K562 (cell line): ENCODE results near the gene PIK3CA. TPM values are rescaled to one million over a fixed set of nuclear protein-coding genes. Genes with fewer than 3 reads are reported as not detected.
A peak's percentile ranks its signal among the peaks of the same experiment; 100 is the strongest.

Experiments
- ARID1B ChIP-seq: fragments of 450-650 bp; IDR thresholded peaks from 2 replicates; pipeline ENCODE4 v1.6.1; 2016; ENCODE audit warnings: antibody characterized with exemption, mild to moderate bottlenecking, inconsistent platforms
- CHD4 ChIP-seq: fragments of 200-600 bp; sonication (generic); IDR thresholded peaks from 3 replicates; pipeline ENCODE4 v1.6.1; 2012; ENCODE audit warnings: low read depth, mild to moderate bottlenecking, mixed read lengths, low read length, inconsistent platforms; ENCODE audit not compliant: insufficient read depth, insufficient replicate concordance, poor library complexity, severe bottlenecking
- ELF2 ChIP-seq: fragments of 250-450 bp; sonication (Bioruptor Pico); IDR thresholded peaks from 2 replicates; pipeline ENCODE4 v1.5.0; 2021; ENCODE audit warnings: mild to moderate bottlenecking
- GABPB2 ChIP-seq: fragments of 250-450 bp; sonication (Bioruptor Pico); conservative IDR thresholded peaks from 2 replicates; pipeline ENCODE4 v1.5.1; 2021; ENCODE audit warnings: mild to moderate bottlenecking
- GTF2E2 ChIP-seq: fragments of 200-800 bp; sonication (Bioruptor generic); IDR thresholded peaks from 2 replicates; pipeline ENCODE4 v1.6.1; 2016; ENCODE audit warnings: missing genetic modification characterization, missing compliant biosample characterization
- HCFC1 ChIP-seq: IDR thresholded peaks from 2 replicates; pipeline ENCODE4 v1.6.1; 2012; ENCODE audit warnings: low read depth, low read length, improper control_type of control experiment
- HNRNPLL ChIP-seq: fragments of 200-400 bp; formaldehyde crosslinking; IDR thresholded peaks from 2 replicates; pipeline ENCODE4 v1.6.1; 2017; ENCODE audit warnings: low read length, low read depth, mild to moderate bottlenecking; ENCODE audit not compliant: poor library complexity, severe bottlenecking
- MTA1 ChIP-seq: fragments of 450-650 bp; IDR thresholded peaks from 2 replicates; pipeline ENCODE4 v1.6.1; 2017; ENCODE audit warnings: borderline replicate concordance
- NCOA2 ChIP-seq, 2 experiments: fragments of 450-650 bp; IDR thresholded peaks; 2 replicates each; pipeline ENCODE4 v1.6.1; 2018; ENCODE audit warnings: mild to moderate bottlenecking in 2 of 2, moderate library complexity in 1 of 2; ENCODE audit not compliant: partially characterized antibody in 2 of 2
- RBM14 ChIP-seq: fragments of 200-400 bp; formaldehyde crosslinking; IDR thresholded peaks from 2 replicates; pipeline ENCODE4 v1.6.1; 2018; ENCODE audit warnings: low read depth, mild to moderate bottlenecking, low read length, moderate library complexity, borderline replicate concordance; ENCODE audit not compliant: insufficient read depth
- SAFB ChIP-seq: fragments of 200-400 bp; formaldehyde crosslinking; IDR thresholded peaks from 2 replicates; pipeline ENCODE4 v1.6.1; 2017; ENCODE audit warnings: low read depth, low read length, borderline replicate concordance
- SREBF1 ChIP-seq: fragments of 150-350 bp; IDR thresholded peaks from 2 replicates; pipeline ENCODE4 v1.6.1; 2014; ENCODE audit warnings: antibody characterized with exemption, low read depth, low read length, borderline replicate concordance
- ZNF121 ChIP-seq: sonication (generic); formaldehyde crosslinking; conservative IDR thresholded peaks from 2 replicates; pipeline ENCODE4 v1.8.0; 2022; ENCODE audit warnings: missing genetic modification reagents
- ZNF224 ChIP-seq: sonication (generic); formaldehyde crosslinking; IDR thresholded peaks from 2 replicates; pipeline ENCODE4 v1.8.0; 2022; ENCODE audit warnings: mild to moderate bottlenecking, missing genetic modification reagents
- ZNF282 ChIP-seq: sonication (generic); formaldehyde crosslinking; IDR thresholded peaks from 2 replicates; pipeline ENCODE4 v1.8.1; 2023; ENCODE audit warnings: missing genetic modification reagents
- polyA plus RNA-seq, 8 experiments: library from polyadenylated mRNA; depleted of rRNA in 4 of 8; stranded (reverse) in 5 of 8; unstranded in 3 of 8; fragments of >200 nt; fragmentation: Nextera tagmentation in 2 of 8; fragmentation: Illumina TruSeq in 1 of 8; extraction: Ambion mirVana in 2 of 8; extraction: Trizol in 1 of 8; gene quantifications; 2 replicates each; pipeline versions ENCODE4 v1.2.1 to v1.2.3, GENCODE V29; 2011 to 2014; ENCODE audit warnings: inconsistent platforms in 1 of 8, missing spikeins in 1 of 8
- total RNA-seq, 7 experiments: library from RNA; depleted of rRNA in 6 of 7; stranded (reverse); fragments of >200 nt in 6 of 7; fragmentation: Illumina TruSeq in 2 of 7; extraction: Trizol in 2 of 7; gene quantifications; 2 replicates each; pipeline versions ENCODE4 v1.2.1 to v1.2.3, GENCODE V29; 2011 to 2021; ENCODE audit warnings: low replicate concordance in 1 of 7
- TF ChIP-seq, protein P1 (sequence below): sonication (generic); formaldehyde crosslinking; IDR thresholded peaks from 2 replicates; pipeline ENCODE4 v1.8.1; 2023; ENCODE audit warnings: mild to moderate bottlenecking, missing genetic modification reagents, moderate library complexity
- TF ChIP-seq, protein P2 (sequence below): IDR thresholded peaks from 2 replicates; pipeline ENCODE4 v1.6.1; 2012; ENCODE audit warnings: low read depth, low read length, improper control_type of control experiment, borderline replicate concordance
- TF ChIP-seq, protein P3 (sequence below): fragments of 200-400 bp; formaldehyde crosslinking; IDR thresholded peaks from 2 replicates; pipeline ENCODE4 v1.6.1; 2017; ENCODE audit warnings: mild to moderate bottlenecking, low read depth, low read length, moderate library complexity
- TF ChIP-seq, protein P4 (sequence below): fragments of 450-650 bp; IDR thresholded peaks from 2 replicates; pipeline ENCODE4 v1.6.1; 2014; ENCODE audit warnings: low read depth, mild to moderate bottlenecking, moderate library complexity, borderline replicate concordance

The PIK3CA gene
- total and polyA plus RNA-seq, 9 of the 15 experiments (the other 6 are each of a cell fraction or from before 2014, with no cell fraction given) = 3.8 to 19.4 (median 10.8) TPM

DNA sequence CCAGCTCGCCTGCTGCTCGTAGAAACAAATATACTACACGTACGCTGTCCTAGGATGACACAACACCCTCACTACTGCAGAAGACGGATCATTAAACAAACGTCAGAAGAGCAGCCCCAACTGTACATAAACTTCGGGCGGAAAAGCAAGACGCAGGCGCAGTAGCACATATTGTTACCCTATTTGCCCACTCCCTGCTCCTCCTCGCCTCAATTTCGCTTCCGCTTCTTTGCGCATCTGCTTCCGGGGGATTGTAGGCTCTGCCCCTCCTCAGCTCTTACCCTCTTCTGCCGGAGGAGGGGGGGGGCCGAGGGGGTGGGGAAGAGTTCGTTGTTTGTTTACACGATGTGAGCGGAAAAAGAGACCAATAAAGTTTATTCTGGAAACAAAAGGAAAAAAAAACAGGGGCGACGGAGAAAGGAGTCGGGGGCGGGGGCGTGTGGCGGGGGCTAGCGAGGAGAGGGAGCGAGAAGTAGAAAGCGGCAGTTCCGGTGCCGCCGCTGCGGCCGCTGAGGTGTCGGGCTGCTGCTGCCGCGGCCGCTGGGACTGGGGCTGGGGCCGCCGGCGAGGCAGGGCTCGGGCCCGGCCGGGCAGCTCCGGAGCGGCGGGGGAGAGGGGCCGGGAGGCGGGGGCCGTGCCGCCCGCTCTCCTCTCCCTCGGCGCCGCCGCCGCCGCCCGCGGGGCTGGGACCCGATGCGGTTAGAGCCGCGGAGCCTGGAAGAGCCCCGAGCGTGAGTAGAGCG, at the start of gene PIK3CA (continued):
- TF ChIP-seq SAFB (no peak), ELF2 (CRISPR knock-in tag) (peak; percentile 88), SREBF1 (no peak), RBM14 (no peak), ZNF282 (no peak), HCFC1 (peak; percentile 82), ZNF224 (CRISPR knock-in tag) (no peak), HNRNPLL (peak; percentile 84), GABPB2 (CRISPR knock-in tag) (no peak), ARID1B (no peak), CHD4 (no peak), MTA1 (no peak), NCOA2 (IDR thresholded peaks at IDR 0.05; ENCODE audit: partially characterized antibody in 2 of 2) (no peak), GTF2E2 (tag) (no peak; the same call in 1 of the 2 replicates), ZNF121 (no peak)
- TF ChIP-seq, protein P1, sequence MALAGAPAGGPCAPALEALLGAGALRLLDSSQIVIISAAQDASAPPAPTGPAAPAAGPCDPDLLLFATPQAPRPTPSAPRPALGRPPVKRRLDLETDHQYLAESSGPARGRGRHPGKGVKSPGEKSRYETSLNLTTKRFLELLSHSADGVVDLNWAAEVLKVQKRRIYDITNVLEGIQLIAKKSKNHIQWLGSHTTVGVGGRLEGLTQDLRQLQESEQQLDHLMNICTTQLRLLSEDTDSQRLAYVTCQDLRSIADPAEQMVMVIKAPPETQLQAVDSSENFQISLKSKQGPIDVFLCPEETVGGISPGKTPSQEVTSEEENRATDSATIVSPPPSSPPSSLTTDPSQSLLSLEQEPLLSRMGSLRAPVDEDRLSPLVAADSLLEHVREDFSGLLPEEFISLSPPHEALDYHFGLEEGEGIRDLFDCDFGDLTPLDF (CRISPR knock-in tag) = no peak
- TF ChIP-seq, protein P2, sequence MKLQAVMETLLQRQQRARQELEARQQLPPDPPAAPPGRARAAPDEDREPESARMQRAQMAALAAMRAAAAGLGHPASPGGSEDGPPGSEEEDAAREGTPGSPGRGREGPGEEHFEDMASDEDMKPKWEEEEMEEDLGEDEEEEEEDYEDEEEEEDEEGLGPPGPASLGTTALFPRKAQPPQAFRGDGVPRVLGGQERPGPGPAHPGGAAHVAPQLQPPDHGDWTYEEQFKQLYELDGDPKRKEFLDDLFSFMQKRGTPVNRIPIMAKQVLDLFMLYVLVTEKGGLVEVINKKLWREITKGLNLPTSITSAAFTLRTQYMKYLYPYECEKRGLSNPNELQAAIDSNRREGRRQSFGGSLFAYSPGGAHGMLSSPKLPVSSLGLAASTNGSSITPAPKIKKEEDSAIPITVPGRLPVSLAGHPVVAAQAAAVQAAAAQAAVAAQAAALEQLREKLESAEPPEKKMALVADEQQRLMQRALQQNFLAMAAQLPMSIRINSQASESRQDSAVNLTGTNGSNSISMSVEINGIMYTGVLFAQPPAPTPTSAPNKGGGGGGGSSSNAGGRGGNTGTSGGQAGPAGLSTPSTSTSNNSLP = no peak
- TF ChIP-seq, protein P3, sequence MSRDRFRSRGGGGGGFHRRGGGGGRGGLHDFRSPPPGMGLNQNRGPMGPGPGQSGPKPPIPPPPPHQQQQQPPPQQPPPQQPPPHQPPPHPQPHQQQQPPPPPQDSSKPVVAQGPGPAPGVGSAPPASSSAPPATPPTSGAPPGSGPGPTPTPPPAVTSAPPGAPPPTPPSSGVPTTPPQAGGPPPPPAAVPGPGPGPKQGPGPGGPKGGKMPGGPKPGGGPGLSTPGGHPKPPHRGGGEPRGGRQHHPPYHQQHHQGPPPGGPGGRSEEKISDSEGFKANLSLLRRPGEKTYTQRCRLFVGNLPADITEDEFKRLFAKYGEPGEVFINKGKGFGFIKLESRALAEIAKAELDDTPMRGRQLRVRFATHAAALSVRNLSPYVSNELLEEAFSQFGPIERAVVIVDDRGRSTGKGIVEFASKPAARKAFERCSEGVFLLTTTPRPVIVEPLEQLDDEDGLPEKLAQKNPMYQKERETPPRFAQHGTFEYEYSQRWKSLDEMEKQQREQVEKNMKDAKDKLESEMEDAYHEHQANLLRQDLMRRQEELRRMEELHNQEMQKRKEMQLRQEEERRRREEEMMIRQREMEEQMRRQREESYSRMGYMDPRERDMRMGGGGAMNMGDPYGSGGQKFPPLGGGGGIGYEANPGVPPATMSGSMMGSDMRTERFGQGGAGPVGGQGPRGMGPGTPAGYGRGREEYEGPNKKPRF = no peak
- TF ChIP-seq, protein P4, sequence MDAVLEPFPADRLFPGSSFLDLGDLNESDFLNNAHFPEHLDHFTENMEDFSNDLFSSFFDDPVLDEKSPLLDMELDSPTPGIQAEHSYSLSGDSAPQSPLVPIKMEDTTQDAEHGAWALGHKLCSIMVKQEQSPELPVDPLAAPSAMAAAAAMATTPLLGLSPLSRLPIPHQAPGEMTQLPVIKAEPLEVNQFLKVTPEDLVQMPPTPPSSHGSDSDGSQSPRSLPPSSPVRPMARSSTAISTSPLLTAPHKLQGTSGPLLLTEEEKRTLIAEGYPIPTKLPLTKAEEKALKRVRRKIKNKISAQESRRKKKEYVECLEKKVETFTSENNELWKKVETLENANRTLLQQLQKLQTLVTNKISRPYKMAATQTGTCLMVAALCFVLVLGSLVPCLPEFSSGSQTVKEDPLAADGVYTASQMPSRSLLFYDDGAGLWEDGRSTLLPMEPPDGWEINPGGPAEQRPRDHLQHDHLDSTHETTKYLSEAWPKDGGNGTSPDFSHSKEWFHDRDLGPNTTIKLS = no peak
